Stomach (tissue), 4 donors: ENCODE measurements around the gene ADGRG2.

ENCODE experiments used
- EP300 ChIP-seq: sonication (generic); formaldehyde crosslinking; IDR thresholded peaks from one replicate; pipeline ENCODE4 v1.6.1; 2017; ENCODE audit warnings: antibody characterized with exemption
- POLR2A ChIP-seq, 4 donors: fragments of 450-650 bp; IDR thresholded peaks; one replicate each; pipeline ENCODE4 v1.6.1; 2016; ENCODE audit warnings: antibody characterized with exemption in 4 of 4, control low read depth in 2 of 4, mild to moderate bottlenecking in 1 of 4, moderate library complexity in 1 of 4
- POLR2AphosphoS5 ChIP-seq, 3 donors: sonication (generic); formaldehyde crosslinking; IDR thresholded peaks; one replicate each; pipeline ENCODE4 v1.6.1; 2016; ENCODE audit warnings: antibody characterized with exemption in 3 of 3
- TF ChIP-seq, protein P1 (sequence below), 7 experiments: fragments of 450-650 bp in 4 of 7; fragments of 200-600 bp in 3 of 7; sonication (generic) in 3 of 7; IDR thresholded peaks; one replicate each; pipeline ENCODE4 v1.5.1; 2016 to 2019; ENCODE audit warnings: antibody characterized with exemption in 7 of 7, control low read depth in 2 of 7, mild to moderate bottlenecking in 1 of 7

DNA sequence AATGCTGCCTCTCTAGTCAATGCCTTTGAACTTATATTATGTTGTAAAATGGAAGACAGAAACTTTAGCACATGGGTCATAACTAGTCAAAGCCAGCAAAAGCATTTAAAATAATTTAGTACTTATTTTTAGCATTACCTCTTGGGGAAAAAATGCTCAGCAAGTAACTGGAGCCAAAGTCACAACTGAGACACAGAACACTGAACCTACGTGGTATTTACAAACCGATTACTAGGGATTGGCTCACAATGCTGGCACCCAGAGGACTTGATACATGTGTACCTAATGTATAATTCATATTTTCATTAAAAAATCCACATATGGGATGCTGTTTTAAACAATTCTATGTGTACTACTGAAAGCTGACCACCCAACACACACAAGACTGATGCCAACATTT is 176.8 kb downstream of the ADGRG2 start:
- TF ChIP-seq, protein P1, sequence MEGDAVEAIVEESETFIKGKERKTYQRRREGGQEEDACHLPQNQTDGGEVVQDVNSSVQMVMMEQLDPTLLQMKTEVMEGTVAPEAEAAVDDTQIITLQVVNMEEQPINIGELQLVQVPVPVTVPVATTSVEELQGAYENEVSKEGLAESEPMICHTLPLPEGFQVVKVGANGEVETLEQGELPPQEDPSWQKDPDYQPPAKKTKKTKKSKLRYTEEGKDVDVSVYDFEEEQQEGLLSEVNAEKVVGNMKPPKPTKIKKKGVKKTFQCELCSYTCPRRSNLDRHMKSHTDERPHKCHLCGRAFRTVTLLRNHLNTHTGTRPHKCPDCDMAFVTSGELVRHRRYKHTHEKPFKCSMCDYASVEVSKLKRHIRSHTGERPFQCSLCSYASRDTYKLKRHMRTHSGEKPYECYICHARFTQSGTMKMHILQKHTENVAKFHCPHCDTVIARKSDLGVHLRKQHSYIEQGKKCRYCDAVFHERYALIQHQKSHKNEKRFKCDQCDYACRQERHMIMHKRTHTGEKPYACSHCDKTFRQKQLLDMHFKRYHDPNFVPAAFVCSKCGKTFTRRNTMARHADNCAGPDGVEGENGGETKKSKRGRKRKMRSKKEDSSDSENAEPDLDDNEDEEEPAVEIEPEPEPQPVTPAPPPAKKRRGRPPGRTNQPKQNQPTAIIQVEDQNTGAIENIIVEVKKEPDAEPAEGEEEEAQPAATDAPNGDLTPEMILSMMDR (IDR thresholded peaks at IDR 0.05), result no peak
- TF ChIP-seq POLR2A (IDR thresholded peaks at IDR 0.05) (no peak), POLR2AphosphoS5 (IDR thresholded peaks at IDR 0.05) (no peak), EP300 (no peak)
